GM19395 (cell line): Measurements from ENCODE around the gene ABI1.

Experiments
- ATAC-seq: cut with Tn5 transposase; IDR thresholded peaks from one replicate; pipeline ENCODE4 v1.9.1; 2021; ENCODE audit warnings: mild to moderate bottlenecking, moderate library complexity; ENCODE audit not compliant: unreplicated experiment

ABI1 gene

DNA sequence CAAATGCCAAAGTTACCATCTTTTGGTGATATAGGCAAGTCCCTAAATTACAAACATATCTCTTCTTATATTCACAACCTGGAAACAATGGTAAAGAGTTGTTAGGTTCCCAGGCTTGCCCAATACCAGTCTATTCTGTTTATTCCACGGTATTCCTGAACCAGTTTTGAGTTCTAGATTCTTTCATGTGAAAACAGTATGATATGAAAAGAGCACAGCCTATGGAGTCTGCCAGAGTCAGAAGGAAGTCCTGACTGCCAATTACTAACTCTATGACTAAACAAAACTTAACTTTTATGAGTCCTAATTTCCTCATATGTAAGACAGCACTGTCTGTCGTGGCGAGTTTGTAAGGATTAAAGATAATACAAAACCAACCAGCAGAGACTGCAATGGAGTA is 5.6 kb downstream of the ABI1 start:
- no peak for ATAC-seq

DNA sequence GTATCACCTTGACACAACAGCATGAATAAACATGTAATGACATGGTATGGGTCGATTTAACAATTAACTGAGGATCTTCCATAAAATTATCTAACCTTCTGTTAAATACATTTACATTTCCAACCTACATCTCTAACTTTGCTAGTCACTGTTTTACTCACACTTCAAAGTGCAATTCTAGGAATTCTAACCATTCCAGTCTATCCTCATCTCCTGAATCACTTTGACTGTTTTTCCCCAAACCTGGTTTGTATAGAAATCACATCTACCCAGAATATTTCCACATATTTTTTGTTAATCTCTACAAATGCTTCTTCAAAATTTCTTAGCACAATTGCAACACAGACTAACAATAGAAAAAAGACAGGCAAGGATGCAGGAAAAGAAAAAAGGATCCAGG is 6.2 kb downstream of the ABI1 start:
- ATAC-seq = no peak

DNA sequence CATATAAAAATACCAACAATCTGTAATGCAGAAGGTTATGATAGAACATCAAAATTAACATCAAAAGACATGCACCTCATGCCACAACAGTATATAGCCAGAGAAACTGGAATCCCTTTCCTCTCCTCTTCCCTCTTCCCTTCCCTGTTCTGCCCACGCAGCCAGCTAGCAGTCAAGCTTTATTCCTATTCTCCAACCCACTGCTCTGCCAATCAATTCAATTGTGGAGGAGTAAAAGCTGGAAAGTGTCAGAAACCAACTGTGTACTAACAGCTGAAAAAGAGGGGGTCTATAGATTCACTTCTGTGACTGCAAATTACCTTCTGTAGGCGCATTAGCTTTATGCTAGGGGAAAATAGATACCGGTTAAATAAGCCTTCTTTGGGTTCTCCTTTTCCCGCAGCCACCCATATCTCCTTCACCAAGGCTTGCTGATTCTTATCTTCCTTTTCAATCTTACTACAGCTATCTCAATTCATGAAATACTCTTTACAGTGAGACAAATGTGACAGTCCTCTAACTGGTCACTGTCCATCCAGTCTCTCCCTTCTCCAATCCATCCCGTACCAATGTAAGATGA is 16.3 kb downstream of the ABI1 start:
- ATAC-seq = no peak

DNA sequence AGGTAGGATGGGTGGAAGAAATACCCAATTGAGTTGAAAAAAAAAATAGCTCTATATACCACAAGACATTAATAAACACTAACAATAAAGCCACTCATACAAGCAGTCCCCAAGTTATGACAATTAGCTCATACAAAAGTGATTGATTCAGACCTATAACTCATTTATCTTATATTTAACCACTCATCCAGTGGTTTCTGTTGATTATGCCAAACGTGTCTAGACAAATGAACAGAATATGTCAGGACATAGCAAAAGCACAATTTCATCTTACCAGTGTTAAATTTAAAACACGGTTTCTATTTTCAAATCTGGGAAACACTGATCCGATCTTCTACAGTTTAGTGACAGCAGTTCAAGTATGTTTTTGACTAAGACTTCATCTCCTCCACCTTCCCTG is 17.0 kb downstream of the ABI1 start:
- ATAC-seq = no peak

DNA sequence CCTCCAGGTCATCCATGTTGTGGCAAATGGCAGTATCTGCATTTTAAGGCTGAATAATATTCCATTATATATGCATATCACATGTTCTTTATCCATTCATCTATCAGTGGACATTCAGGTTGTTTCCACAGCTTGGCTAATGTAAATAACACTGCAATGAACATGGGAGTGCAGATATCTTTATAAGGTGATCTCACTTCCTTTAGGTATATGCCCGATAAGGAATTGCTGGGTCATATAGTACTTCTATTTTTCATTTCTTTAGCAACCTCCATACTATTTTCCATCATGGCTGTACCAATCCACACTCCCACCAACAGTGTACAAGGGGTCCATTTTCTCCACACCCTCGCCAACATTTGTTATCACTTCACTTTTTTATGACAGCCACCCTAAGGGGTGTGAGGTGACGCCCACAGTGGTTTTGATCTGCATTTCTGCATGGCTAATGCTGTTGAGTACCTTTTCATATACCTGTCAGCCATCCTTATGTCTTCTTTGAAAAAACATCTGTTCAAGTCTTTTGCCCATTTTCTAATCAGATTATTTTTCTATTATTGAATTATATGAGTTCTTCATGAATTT is 18.9 kb downstream of the ABI1 start:
- ATAC-seq = no peak

DNA sequence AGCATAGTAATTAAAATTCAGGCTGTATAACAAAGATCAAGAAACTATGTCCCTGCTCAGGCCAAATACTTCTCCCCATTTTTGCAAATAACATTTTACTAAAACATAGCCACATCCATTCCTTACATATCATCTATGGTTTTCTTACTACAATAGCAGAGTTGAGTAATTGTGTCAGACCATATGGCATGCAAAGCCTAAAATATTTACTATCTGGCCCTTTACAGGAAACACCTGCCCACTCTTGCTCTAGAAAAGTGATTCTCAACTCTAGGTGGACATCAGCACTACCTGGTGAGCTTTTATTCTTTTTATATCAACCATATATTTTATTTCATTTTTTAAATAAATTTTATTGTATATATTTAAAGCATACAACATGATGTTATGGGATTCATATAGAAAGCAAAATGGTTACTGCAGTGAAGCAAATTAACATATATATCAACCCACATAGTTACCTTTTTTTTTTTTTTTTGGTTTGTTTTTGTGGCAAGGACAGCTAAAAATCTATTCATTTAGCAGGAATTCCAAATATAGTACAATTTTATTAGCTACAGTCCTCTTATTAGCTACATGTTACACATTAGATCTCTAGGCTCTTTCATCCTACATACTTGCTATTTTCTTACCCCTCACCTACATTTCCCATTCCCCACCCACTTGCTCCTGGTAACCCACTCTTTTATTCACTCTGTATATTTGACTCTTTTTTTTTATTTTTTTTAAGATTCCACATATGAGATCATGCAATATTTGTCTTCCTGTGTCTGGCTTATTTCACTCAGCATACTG is 19.6 kb downstream of the ABI1 start:
- no peak for ATAC-seq

DNA sequence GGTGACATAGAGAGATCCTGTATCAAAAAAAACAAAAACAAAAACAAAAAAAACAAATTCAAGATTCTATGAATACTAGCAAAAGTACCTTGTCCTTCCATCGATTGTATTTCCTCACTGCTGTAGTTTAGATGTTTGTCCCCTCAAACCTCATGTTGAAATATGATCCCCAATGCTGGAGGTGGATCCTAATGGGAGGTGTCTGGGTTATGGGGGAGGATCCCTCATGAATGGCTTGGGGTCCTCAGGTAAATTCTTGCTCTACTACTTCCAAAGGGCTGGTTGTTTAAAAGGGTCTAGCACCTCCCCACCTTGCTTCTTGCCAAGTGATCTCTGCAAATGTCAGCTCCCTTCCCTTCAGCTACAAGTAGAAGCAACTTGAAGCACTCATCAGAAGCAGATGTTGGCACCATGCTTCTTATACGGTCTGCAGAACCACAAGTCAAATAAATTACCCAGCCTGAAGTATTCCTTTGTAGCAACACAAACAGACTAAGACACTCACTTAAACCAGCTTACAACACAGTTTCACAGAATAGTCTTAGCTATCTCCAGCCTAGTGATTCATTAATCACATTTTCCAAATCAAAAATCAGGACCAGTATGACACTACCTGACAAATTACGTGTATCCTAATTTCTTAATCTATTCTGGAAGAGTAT is 20.7 kb downstream of the ABI1 start:
- no peak for ATAC-seq

DNA sequence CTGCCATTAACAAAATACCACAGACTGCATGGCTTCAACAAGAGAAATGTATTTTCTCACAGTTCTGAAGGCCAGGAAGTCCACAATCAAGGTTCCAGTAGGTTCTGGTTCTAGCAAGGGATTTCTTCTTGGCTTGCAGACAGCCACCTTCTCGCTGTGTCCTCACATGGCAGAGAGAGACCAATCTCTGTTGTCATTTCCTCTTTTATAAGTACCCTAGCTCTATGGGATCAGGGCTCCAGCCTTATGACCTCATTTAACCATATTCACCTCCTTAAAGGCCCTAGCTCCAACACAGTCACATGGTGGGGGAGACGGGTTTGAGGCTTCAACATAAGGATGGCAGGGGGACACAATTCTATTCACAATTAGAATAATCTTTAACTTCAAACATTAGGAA is 23.6 kb downstream of the ABI1 start:
- no peak for ATAC-seq

DNA sequence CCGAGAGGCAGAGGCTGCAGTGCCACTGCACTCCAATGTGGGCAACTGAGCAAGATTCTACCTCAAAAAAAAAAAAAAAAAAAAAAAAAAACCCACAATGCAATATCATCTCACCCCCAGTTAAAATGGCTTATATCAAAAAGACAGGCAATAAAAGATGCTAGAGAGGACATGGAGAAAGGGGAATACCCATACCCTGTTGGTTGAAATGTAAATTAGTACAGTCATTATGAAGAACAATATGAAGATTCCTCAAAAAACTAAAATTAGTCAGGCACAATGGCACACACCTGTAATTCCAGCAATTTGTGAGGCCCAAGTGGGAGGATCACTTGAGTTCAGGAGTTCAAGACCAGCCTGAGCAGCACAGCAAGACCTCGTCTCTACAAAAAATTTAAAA is 25.7 kb downstream of the ABI1 start:
- ATAC-seq = no peak

DNA sequence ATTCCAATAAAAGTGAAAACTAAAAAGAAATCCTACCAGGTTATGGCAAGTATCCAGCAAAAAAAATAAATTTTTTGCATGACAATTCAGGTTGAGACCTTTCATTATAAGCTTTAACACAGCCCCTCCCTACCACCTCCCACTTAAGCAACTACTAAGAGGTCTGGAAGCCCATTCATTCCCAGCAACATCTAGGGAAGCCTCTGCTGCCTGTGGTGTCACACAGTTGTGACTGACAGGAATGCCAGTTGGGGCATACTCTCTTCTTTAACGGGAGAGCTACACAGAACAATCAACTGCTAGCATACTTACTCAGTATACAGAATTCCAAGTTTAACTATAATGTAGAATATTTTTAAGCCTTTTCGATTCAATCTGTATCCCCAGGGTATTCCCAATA is 27.8 kb downstream of the ABI1 start:
- no peak for ATAC-seq

DNA sequence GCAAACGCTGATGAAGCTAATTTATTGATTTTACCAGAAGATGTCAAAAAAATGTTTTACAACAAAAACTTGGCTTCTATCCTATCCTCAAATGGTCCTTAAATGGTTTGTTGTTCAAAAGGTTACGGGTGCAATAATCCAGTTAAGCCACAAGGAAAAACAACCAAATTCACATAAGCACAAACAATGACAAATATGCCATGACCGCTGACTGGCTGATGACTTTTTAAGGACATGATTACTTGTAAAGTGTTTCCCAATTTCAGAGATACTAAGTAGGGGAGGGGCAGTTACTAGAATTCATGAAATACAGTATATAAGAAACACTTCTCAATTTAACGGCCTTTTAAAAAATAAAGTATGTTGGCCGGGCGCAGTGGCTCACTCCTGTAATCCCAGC is 28.8 kb downstream of the ABI1 start:
- no peak for ATAC-seq

DNA sequence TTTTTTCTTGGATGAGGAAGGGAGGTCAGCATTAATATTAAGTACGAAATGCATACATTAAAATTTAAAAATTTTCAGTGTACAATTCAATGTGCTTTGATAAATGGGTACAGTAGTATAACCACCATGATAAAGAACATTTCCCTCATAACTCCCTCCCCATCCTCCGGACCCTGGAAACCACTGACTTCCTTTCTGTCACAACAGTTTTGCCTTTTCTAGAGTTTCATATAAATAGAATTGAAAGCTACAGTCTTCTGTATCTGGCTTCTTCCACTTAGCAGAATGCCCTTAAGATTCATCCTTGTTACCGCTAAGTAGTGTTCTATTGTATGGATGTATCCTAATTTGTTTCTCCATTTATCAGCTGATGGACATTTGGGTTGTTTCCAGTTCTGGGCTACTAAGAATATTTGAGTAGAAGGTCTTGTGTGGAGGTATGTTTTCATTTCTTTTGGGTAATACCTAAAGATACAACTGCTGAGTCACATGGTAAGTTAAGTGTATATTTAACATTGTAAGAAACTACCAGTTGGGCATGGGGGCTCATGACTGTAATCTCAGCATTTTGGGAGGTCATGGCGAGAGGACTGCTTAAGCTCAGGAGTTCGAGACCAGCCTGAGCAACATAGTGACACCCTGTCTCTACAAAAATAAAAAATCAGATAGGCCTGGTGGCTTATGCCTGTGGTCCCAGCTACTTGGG is 30.8 kb downstream of the ABI1 start:
- ATAC-seq = no peak

DNA sequence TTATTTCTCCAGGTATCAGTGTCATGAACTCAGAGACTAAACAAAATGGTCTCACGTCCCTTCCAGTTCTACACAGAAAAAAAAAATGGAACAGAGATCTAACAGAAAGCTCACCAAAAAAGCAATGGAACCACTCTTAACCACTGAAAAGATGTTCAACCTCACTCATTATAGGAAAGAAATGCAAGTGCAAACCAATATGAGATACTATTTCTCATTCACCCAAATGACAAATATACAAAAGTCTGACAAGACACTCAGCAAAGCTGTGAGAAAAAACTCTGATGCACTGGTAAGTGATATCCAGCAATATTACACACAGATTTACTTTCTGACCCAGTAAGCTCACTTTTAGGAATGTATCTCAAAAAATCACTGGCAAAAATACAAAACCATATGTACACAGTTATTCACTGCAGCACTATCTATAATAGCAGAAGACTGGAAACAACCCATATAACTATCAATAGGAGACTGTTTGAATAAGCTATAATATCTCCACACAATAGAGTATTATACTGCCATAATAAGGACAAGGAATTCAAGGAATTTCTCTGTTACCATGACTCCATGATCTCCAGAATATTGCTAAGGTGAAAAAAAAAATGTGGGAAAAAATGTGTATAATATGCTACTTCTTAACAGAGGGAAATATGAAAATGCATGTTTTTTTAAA is 36.6 kb downstream of the ABI1 start:
- ATAC-seq = no peak

DNA sequence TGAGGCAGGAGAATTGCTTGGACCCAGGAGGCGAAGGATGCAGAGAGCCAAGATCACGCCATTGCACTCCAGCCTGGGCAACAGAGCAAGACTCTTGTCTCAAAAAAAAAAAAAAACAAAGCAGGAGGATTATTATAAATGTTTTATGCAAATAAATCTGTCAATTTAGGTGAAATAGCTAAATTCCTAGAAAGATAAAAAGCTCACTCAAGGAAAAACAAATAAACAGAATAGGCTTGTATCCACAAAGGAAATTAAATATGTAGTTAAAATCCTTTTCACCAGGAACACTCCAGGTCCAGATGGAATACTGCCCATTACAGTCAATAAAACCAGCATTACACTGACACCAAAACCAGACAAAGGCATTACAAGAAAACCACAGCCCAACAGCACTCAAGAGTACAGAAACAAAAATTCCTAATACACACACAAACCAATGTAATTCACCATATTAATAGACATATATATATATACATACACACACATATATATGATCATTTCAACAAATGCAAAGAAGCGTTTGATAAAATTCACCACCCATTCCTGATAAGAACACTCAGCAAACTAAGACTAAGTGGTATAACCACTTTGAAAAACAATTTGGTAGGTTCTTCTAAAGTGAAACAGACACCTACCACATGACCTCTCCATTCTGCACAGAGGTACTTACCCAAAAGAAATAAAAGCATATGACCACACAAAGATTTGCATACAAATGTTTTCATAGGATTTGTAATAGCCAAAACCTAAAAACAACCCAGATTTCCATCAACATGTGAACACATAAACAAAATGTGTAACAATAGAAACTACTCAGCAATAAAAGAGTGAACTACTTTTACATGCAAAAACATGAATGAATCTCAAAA is 38.8 kb downstream of the ABI1 start:
- no peak for ATAC-seq

DNA sequence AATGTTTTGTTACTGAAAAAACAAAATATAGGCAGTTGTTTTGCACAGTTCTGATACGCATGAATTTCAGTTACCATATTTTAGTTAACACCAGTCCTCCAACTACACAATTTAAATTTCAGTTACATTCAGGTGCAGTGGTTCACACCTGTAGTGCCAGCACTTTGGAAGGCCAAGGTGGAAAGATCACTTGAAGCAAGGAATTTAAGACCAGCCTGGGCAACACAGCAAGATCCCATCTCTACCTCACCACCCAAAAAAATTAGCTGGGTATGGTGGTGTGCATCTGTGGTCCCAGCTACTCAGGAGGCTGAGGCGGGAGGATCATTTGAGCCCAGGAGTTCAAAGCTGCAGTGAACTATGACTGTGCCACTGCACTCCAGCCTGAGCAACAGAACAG is 45.3 kb downstream of the ABI1 start:
- ATAC-seq = no peak

DNA sequence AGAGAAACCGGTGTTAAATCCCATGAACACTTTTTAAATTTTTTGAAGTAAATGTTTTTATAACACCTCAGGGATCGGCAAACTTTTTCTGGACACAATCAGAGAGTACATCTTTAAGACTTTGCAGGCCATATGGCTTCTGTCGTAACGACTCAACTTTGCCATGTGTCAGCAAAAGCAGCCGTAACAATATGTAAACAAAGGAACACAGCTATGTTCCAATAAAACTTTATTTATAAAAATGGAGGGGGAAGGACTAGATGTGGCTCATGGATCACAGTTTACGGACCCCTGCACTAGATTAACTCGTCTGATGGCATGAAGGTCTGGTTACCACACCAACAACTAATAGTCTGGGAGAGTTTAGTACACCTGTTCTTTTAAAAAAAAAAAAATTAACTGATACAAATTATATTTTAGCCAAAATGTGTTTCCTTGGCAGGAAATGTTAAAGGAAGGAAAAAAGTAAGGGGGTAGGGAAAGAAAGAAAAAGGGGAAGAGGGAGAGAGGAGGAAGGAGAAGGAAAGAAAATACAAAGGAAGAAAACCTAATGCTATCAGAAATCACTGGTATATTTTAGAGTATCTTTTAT is 50.2 kb downstream of the ABI1 start:
- ATAC-seq = no peak

DNA sequence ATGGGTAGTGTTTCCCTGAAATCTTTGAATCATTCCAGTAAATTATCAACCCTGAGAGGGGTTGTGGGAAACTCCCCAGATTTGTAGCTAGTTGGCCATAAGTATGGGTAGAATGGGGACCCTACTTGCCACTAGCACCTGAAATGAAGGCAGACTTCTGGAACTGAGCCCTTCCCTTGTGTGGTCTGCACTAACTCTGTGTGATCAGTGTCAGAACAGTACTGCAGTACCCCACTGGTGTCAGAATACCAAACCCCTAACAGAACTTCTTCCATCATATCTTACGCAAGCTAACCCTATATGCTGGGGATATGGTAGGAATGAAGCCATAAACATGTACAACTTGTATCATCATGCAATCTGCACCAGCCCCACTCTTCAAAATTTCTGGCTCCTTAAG is 50.8 kb downstream of the ABI1 start:
- ATAC-seq = no peak

DNA sequence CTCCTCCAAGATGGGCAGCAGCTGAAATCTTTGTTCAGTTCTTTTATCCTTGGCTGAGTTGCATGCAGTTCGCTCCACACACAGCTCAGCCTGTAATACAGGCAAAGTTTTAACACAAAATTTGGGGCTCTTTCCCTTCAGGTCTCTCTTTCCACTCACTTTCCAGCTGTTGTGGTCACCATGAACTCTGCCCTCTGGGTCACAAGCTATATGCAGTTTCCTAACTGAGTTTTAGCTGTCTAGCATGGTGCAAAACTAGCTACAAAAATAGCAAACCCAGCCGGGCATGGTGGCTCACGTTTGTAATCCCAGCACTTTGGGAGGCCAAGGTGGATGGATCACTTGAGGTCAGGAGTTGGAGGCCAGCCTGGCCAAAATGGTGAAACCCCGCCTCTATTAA is 53.2 kb downstream of the ABI1 start:
- no peak for ATAC-seq

DNA sequence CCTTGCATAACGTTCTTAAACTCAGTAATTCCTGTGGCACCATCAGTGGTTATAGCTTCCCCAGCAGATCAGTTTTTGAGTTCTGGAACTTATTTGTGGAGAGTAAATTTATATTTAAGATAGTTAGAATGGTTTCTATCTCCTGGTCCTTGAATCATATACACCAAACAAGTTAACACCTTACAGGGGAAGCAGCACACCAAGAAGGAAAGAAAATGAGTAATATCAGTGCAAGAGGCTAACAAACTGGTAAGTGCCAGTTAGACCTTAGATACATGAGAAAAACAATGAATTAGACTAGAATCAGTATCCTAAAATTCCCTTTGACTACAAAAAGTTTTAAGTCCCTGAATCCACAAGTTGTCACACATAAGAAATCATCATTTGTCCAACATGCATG is 54.2 kb downstream of the ABI1 start:
- ATAC-seq = no peak
